Stimulated activated CD4-positive, alpha-beta T cell treated with anti-CD3 and anti-CD28 coated beads, Interleukin-4, amount 100 ng/mL, for 4 hours (primary cell): ENCODE data around the gene DENND2D.

ENCODE experiments used
- DNase-seq, 2 experiments: peaks; one replicate each; pipeline ENCODE4 v3.0.0-alpha.2; 2020

Gene DENND2D, protein sequence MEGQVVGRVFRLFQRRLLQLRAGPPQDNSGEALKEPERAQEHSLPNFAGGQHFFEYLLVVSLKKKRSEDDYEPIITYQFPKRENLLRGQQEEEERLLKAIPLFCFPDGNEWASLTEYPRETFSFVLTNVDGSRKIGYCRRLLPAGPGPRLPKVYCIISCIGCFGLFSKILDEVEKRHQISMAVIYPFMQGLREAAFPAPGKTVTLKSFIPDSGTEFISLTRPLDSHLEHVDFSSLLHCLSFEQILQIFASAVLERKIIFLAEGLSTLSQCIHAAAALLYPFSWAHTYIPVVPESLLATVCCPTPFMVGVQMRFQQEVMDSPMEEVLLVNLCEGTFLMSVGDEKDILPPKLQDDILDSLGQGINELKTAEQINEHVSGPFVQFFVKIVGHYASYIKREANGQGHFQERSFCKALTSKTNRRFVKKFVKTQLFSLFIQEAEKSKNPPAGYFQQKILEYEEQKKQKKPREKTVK

DNA sequence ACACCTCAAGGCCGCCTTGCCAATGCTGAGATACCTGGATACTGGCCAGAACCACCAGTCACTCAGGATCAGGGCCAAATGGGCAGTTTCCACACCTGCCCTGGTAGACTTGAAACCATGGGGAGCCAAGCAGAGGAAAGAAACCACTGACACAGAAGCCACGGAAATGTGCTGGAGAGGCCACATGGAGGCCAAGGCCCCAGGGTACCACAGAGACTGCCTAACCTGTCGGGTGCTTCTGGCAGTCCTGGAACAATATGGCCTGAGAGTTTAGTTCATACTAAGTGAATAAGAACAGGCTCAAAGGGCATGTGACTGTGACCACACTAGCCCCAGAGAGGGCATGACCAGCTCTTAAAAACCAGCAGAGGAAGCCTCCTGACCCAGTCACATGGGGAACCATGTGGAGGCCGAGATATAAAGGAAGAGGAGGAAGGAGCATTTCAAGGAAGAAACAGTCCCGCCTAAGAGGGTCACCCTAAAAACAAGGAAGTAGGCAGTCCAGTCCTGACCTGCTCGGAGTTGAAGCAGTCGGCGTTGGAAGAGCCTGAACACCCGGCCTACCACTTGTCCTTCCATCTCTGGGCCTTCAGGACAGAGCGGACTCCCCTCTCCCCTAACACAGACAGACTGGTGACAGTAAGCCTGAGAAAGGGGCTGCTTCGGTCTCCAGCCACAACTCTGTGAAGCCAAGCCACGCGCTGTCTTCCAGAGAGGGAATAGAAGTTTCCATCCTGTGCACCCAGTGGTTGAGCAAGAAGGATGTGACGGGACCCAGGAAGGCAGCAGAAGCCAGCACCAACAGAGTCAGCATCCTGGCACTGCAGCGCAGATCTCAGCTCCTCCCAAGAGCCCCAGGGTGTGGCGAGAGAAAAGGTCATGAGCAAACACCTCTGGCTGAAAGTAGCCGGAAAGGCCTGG is at the start of gene DENND2D:
Gene DENND2D (minus strand): TSS at position 766 of the 921 bp plus-strand sequence. CDS start 187 bp downstream, at position 579.
- DNase-seq: peak; percentile 57 to 64

DNA sequence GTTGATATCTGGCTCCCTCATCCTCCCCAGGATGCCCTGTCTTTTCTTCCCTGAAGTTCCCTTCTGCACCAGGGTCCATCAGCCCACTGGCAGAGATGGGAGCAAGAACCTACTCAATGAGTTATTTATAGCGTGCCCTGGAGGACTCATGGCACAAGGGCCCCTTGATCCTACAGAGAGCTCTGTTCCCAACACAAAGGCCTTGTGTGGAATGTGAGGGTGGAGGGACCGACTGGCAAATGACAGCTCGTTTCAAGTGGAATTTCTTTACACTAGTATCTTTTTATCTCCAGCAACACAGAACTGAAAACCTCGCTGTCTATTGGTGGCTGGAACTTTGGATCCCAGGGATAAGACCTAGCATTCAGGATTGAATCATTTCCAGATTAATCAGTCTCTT is 49.5 kb upstream of the DENND2D start:
- DNase-seq: no peak

DNA sequence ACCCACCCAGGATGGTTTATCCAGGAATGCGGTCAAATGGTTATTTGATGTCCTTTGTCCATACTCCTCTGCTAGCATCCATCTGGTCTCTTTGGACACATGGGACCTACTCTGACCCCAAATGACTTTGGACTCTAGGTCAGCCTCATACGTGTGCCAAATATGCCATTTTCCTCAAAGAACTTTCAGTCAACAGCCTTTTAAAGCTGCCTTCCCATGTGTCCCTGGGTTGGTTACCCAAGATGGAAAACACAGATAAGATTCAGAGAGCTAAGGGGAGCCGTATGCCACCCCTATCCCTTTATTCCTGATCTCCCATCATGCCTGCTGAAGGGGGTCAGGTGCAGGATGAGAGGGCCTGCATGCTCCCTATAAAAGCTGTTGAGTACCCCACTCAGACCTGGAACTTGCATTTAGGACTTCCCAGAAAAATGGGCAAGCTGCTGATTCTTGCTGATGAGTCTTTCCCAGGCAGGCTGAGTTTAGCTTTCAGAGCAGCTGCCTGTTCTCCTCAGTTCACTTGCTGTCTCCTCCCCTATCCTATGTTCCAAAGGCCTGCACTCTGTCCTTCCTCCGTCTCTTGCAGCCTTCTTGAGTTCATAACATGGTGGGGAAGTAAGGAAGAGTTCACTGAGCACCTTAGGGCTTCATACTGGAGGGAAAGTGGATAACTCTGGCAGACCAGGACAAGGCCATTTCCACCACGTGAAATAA is 46.8 kb upstream of the DENND2D start:
- DNase-seq: no peak

DNA sequence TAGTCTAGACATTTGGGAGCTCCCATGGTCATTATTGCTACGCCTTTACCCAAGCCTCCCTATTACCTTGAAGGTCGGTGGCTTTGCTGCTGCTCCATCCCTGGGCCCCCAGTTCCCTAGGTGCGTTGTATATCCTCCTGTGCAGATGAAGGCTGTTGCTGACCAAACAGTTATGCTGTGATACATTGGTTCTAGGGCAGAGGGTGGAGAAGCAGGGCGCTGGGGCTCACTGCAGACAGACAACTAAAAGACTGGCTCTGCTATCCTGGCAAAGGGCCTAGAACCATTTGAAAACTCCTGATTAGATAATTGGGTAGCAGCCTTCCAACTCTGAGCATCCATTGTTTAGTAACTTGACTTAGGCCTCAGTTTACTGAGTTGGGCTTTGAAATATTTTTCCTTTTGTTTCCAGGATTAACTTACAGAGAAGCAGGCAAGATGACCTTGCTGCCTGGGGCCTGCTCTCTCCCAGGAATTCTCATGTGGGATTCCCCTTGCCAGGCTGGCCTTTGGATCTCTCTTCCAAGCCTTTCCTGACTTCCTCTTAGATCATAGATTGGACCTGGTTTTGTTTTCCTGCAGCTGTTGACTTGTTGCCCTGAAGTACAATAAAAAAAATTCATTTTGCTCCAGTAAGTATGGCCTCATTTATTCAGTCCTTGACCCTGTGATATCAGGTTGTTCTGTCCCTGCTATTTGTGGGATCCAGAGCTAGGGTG is 42.5 kb upstream of the DENND2D start:
- DNase-seq: no peak

DNA sequence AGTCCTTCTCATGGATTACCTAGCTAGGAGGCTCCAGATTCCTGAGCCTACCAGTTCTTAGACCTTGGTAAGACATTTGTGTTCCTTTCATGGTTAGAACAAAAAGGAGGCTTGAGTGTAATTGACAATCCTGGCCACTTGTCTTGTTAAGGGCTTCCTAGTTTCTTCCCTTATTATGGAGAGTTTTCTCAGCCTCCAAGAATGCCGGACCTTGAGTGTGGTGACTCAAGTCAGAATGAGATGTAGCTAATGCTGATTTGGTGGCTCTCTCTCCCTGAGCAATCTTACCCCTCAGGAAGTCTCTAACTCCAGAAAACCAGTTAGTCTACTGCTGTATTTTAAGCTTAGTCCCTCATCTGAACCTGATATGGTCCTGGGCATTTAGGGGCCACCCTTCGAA is 41.4 kb upstream of the DENND2D start:
- DNase-seq: no peak

DNA sequence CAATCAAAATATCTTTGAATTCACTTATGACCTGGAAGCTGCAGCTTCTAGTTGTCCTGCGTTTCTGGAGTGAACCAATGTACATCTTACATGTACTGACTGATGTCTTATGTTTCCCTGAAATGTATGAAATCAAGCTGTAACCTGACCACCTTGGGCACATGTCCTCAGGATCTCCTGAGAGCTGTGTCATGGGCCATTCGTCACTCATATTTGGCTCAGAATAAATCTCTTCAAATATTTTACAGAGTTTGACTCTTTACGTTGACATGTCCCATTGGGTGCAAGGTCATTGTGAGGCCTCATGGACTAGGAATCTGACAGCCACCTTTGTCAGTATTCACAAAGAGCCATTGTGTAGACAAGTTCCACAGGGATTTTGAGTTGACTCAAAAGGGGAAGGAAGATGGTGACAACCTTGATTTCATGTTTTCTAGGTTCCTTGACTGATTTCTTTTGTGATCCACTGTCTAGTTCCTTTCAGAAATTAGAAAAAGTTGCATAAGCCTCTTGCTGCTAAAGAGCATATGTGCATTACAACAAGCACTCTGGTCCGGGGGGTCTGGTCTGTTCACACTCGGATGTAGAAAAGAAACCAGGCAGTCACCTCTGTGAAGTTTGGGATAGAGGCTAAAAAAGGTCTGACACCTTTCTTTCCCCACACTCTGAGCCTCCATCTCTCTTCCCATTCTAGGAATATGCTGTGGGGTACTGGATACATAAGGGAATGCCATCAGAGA is 37.8 kb upstream of the DENND2D start:
- DNase-seq: no peak

DNA sequence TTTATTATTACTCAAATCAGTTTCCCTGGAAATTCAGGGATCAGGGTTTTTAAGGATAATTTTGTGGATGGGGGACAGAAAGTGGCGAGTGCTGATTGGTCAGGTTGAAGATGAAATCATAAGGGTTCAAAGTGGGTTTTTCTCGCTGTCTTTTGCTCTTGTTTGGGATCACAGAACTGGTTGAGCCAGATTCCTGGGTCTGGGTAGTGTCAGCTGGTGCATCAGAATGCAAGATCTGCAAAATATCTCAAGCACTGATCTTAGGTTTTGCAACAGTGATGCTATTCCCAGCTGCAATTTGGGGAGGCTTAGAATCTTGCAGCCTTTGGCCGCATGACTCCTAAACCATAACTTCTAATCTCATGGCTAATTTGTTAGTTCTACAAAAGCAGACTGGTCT is 36.4 kb upstream of the DENND2D start:
- no peak for DNase-seq

DNA sequence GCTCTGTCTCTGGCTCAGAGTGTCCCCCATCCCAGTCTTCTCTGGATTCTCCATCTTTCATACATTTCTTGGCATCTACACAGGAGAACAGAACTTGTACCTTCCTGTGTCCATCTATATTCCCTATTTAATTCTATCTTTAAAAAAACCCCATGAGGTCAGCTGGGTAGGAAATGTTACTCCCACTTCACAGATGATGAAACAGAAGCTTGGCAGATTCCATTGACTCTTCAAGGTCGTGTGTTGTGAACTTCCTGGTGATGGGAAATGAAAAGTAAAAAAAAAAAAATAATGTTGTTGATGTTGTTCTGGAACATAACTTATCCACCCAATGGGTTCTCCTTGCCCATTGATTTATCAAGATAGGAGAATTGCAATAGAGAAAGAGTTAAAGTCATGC is 35.9 kb upstream of the DENND2D start:
- DNase-seq: no peak

DNA sequence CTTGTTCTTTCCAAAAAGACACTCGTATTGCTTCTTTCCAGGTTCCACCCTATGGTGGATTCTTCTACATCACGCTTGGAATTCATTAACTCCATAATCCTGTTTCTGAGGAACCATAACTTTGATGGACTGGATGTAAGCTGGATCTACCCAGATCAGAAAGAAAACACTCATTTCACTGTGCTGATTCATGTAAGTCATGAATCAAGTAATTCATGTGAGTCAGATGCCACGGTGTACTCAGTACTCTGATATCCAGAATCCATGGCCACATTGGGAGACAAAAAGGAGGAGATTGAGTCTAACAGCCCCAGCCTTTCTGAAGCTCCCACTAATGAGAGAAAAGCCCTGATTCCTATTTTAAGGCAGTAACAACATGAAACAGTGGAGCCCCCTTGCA is 34.4 kb upstream of the DENND2D start:
- no peak for DNase-seq

DNA sequence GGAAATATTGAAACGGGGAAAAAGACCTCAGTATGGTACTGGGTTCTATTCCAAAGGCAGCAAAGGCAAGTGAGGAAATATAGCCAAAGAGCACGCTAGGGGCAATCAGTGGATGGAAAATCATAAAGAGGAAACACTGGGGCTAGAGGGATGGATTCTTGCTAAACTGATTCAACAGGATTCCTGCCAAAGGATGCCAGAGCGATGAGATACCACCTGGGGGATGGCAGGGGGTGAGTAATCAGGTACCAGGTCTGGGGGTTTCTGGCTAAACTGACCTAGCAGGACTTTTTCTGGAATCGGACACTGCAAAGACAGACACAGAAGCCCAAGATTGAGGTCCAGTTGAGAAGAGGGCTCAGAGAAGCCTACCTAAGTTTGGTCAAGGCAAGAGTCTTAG is 33.8 kb upstream of the DENND2D start:
- no peak for DNase-seq

DNA sequence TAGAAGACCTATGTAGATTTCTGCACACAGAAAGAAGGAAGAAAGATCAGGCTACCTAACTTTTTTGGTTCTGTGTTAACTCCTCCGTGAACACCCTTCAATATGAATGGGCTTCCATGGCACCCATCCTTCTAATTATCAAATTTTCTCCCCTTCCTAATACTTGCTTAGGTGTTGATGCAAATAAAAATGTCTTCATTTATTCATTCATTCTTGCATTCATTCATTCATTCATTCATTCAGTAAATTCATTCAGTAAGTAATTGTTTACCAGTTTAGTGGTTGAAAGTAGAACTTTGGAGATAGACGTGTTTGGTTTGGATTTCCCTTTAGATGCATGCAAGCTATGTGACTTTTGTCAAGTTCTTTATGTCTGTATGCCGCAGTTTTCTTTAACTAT is 31.7 kb upstream of the DENND2D start:
- no peak for DNase-seq

DNA sequence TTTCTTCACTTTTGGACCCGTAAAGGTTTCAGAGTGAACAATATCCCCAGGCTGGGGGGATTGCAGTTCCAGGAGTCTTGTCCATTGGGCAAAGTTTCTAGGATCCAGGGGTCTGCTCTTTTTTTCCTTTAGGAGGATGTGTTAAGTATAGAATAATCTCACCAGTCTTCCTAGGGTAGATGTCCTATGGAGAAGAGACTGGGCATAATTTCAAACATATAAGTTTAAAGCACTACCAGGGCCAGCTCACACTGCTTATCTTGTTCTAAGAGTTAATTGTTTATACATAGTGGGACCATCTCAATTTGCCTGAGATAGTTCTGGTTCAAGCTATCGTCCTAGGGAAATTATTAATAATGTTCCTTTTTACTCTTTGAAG is 28.3 kb upstream of the DENND2D start:
- no peak for DNase-seq

DNA sequence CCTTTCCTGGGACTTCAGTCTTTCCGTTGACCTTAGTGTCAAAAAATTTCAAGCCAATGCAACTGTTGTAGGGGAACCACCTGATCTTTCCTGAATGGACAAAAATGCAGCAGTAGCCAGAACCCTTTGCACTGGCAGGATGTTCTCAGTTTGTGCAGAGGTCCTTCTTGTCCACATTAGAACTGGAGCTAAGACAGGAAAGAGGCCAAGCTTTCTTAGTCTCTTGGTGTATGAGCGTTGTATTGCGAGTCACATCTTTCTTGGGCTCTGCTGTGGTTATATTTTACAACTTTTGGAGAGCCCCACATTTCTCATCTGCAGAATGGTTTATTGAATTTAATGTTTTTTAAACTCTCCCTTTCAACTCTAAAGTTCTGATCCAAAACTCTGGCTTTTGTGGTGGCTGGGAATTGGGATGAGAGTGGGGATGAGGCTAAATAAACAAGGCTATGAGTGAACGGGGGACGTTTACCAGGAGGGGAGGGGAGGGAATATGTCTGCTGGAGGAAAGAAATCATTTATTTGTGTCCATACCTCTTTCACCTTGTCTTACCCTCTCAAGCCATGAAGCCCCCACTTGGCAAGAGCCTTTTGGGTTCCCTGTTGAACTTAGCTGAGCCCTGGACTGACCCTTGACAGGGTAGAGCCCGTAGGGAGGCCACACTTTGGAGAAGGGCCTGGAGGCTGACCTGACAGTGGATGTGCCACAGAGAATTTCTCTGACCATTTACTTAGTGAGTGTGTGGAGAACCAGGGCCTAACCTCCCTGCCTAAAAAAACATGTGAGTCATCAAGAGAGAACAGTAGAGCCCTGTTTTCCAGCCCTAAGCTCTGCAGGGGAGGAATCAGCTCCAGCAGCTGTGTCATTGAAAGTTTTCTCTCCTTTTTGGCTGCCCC is 27.7 kb upstream of the DENND2D start:
- no peak for DNase-seq

DNA sequence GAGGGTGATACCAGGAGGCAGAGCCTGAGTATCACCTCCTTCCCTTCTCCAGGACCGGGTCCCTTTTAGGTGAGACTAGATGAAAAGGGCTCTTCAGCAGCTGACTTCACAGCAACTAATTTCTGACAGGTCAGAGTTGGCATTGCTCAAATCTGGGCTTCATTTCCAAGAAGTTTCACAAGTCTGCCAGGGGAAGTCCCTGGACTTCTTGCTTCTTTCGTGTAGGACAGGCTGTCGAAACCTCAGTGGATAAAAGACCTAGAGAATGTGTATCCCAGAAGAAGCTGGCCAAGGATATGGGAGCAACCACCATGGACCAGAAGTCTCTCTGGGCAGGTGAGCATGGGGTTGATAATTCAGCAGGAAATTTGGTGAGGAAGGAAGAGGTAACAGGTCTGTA is 27.0 kb upstream of the DENND2D start, which contains the start of gene CHI3L2:
Gene CHI3L2 (plus strand): TSS at position 280 of the 400 bp plus-strand sequence. CDS start 17 bp downstream, at position 297.
- no peak for DNase-seq

DNA sequence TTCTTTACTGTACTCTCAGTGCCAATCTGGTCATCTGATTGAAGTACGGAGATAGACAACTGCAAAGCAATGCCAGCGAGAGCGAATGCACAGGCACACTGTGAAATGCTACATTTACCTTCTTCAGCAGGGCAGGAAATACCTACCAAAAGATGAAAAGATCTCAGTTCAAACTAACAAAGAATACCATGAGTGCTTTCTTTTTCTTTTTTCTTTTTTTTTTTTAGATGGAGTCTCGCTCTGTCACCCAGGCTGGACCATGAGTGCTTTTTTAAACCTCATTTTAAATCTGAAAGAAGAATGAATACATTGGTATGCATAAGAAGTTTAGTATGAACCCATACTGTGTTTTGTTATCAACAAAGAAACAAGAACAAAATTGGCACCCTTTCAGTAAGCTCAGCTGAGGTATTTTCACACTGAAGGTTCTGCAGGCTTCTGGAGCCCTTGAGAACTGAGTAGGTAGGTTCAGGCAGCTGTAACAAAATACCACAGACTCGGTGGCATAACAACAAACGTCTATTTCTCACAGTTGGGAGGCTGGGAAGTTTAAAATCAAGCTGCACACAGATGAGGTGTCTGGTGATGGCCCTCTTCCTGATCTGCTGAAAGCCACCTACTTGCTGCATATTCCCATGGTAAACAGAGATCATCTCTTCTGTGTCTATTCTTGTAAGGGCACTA is 25.4 kb upstream of the DENND2D start:
- no peak for DNase-seq

DNA sequence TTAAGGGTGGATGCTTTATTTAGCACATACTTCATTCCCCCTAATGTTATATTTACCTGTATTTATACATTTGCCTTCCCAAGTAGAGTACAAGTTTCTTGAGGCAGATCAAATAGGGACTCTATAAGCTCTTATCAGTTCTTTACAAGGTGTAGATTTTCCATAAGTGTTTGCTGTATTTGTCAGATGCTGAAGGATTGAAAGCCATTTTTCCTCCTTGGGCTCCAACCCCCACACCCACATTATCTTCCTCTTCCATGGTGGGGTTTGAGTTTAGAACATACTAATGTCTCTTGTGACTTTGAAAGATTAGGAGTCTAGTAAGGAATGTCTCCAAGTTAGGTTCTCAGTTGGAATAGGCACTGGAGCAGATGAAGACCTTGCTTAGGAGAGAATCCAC is 24.6 kb upstream of the DENND2D start:
- no peak for DNase-seq

DNA sequence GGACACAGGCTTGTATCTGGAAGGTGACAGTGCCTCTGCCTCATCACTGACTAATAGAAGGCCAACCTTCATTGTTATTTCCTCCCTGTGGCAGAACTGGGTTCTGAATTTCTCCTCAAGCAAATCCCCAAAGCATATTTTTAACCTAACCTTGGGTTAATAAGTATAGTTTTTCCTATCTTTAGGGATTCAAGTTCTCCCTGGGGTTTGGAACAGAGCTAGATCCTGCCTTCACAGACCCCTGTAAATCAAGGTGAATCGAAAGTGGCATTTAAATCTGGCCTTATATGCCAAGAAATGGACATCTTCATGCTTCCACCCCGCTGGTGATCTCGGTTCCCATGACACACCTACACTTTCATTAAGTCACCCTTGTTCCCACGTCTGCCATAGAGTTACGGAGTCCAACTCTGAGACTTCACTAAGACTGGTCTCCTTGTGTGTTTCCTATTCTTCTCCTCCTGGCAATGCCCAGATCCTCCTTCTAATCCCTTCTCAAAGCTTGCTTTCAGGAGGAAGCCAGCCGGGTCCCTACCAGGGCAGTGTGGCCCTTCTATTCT is 22.8 kb upstream of the DENND2D start:
- no peak for DNase-seq

DNA sequence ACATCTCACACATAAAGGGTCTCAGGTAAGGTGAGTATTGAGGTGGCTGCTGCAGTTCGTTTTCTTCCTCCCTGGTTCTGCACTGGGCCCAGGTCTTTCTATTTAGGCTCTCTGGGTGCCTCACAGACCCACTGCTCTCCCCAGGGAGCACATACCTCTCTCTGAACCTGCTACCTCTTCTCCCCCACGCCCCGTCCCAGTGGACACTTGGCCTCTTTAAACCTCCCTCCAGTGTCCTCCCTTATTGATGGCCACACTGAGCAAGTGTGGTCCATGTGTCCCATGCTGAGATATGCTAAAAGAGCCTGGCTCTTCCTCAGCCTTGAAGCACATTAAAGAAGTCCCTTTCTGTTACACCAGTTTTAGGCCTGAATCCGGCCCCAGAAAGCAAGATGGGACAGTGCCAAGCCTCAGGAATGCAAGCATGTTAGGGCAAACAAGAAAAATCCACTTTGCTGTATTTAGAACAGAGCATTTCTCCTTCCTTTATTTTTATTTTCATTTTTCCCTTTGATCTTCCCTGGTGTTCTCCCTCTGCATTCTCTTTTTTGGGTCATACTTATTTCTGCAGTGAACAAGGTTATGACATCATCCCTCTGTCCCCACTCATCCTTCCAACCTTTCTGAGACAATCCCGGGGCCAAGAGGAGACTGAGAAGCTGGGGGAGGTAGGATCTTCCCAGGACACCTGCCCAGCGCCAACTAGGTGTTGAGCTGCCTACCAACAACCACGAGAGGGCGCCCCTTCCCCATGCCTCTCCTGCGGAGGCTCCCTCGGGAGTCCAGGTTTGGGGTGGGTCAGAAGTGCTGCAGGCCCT is 22.1 kb upstream of the DENND2D start:
- DNase-seq: peak; percentile 56 to 67
